Upper lobe of left lung (tissue), 6 donors: Measurements from ENCODE around the gene NOD1. TPM values are rescaled to one million over a fixed set of nuclear protein-coding genes. Genes with fewer than 3 reads are reported as not detected.

Experiments
- ATAC-seq, 2 donors: fragments of 200-7000 bp; cut with Tn5 transposase; one replicate each; pipeline ENCODE4 v1.9.1; 2022; ENCODE audit warnings: mild to moderate bottlenecking in 2 of 2, moderate library complexity in 2 of 2; ENCODE audit not compliant: low FRiP score in 2 of 2
- DNase-seq, 2 donors: peaks; one replicate each; pipeline ENCODE4 v3.0.0-alpha.2; 2019 to 2020
- H3K27ac ChIP-seq, 4 donors: fragments of 200-600 bp; sonication (generic); one replicate each; pipeline ENCODE4 v1.5.1; 2016 to 2019
- H3K27me3 ChIP-seq, 4 donors: fragments of 200-600 bp; sonication (generic); one replicate each; pipeline ENCODE4 v1.5.1; 2017 to 2019
- H3K36me3 ChIP-seq, 4 donors: fragments of 200-600 bp; sonication (generic); one replicate each; pipeline ENCODE4 v1.5.1; 2016 to 2019
- H3K4me1 ChIP-seq, 4 donors: fragments of 200-600 bp; sonication (generic); one replicate each; pipeline ENCODE4 v1.5.1; 2018 to 2019
- H3K4me3 ChIP-seq, 4 donors: fragments of 200-600 bp; sonication (generic); one replicate each; pipeline ENCODE4 v1.5.1; 2017 to 2019; ENCODE audit warnings: mild to moderate bottlenecking in 2 of 4, moderate library complexity in 1 of 4
- H3K9me3 ChIP-seq, 4 donors: fragments of 200-600 bp; sonication (generic); one replicate each; pipeline ENCODE4 v1.5.1; 2018 to 2019
- CTCF ChIP-seq, 6 experiments: fragments of 450-650 bp in 4 of 6; fragments of 200-600 bp in 2 of 6; sonication (generic) in 2 of 6; IDR thresholded peaks; one replicate each; pipeline ENCODE4 v1.5.1; 2016 to 2019; ENCODE audit warnings: antibody characterized with exemption in 6 of 6
- EP300 ChIP-seq, 4 donors: sonication (generic); formaldehyde crosslinking; IDR thresholded peaks; one replicate each; pipeline ENCODE4 v1.5.1; 2017; ENCODE audit warnings: antibody characterized with exemption in 4 of 4, control low read depth in 2 of 4
- POLR2A ChIP-seq, 4 donors: fragments of 450-650 bp; IDR thresholded peaks; one replicate each; pipeline ENCODE4 v1.5.1; 2016 to 2017; ENCODE audit warnings: antibody characterized with exemption in 4 of 4, mild to moderate bottlenecking in 2 of 4
- POLR2AphosphoS5 ChIP-seq, 2 donors: sonication (generic); formaldehyde crosslinking; IDR thresholded peaks; one replicate each; pipeline ENCODE4 v1.5.1; 2017; ENCODE audit warnings: antibody characterized with exemption in 2 of 2
- WGBS, 2 donors: methylation state at CpG; one replicate each; pipeline ENCODE4 v1.1.5; 2017 to 2018; 5-methylcytosine and 5-hydroxymethylcytosine counted together
- total RNA-seq, 6 donors: library from RNA; depleted of rRNA in 4 of 6; stranded (reverse); fragments of >200 nt in 4 of 6; gene quantifications; one replicate each; pipeline versions ENCODE4 v1.1.0 to v1.2.1, GENCODE V29; 2016 to 2021
- donor health status: DM: no; HTN: no; CAD: no; lungs with moderate emphysema.
- donor health status: DM: no; HTN: yes; CAD: no; lungs with severe emphysema.

NOD1 gene
- total RNA-seq, 6 donors from 2014 or later, result 24.7 to 71.2 (median 38.0) TPM

GRCh38 chr7:30378275-30378674, 100.3 kb downstream of the NOD1 start:
- Histone ChIP-seq H3K36me3 (no peaks in the 10 kb centered on the region), H3K27ac (no peak overlapping the region), H3K27me3 (no peaks in the 10 kb centered on the region), H3K4me1 (no peaks in the 10 kb centered on the region), H3K4me3 (no peak overlapping the region), H3K9me3 (peaks cover 0 to 7% (median 0%) of the 10 kb centered on the region in 4 donors)
- ATAC-seq (no peak), DNase-seq (no peak)
- TF ChIP-seq EP300 (IDR thresholded peaks at IDR 0.05), result no peak
- no peak for TF ChIP-seq CTCF (IDR thresholded peaks at IDR 0.05)
- TF ChIP-seq POLR2A (IDR thresholded peaks at IDR 0.05), result no peak
- no peak for TF ChIP-seq POLR2AphosphoS5 (IDR thresholded peaks at IDR 0.05)
- WGBS, 2 donors, result 71 to 74% methylated on average over 1 of the region's 1 CpG

Other genes with a start within 250 kb of the NOD1 start
- 10 to 100 TPM; 20.2 to 44.1 (median 27.1) TPM for gene ZNRF2, start 194.2 kb downstream of the NOD1 start, total RNA-seq
- gene GGCT, start 26.0 kb upstream of the NOD1 start, total RNA-seq, result 10 to 100 TPM; 12.6 to 26.2 (median 22.2) TPM
- gene GARS1, start 116.1 kb upstream of the NOD1 start, total RNA-seq, result 100 to 1,000 TPM in 1 of 6 donors, 10 to 100 TPM in 5; 59.5 to 107 (median 81.6) TPM
- gene CRHR2, start 203.7 kb upstream of the NOD1 start, total RNA-seq, result 1 to 10 TPM in 1 of 6 donors, under 1 TPM in 3, not detected in 2; 0.10 to 1.0 (median 0.44) TPM